ENCODE results near the gene CLUH.

The CLUH gene

GRCh38 chr17:2716649-2717048, 5.1 kb upstream of the CLUH start (continued):
- no peak for TF ChIP-seq PATZ1 (tag by site-specific recombination; IDR thresholded peaks at IDR 0.05)

- CTCF ChIA-PET, result interaction anchor here (0.7 to 1.3 kb wide), 4 partner anchors 11 to 327 kb away, joined by 3 to 4 read pairs (median 3); no protein-coding TSS in a partner anchor
- Histone ChIP-seq H3K4me1 (ENCODE audit: control insufficient read depth, insufficient read depth, low read length) (peaks cover 11% of the 10 kb centered on the region), H3K4me3 (ENCODE audit: low read depth, low read length) (no peak overlapping the region), H3K9me3 (ENCODE audit: control insufficient read depth, insufficient read depth, low read depth, low read length) (no peaks in the 10 kb centered on the region), H3K27ac (ENCODE audit: extremely low read depth, low read depth, low read length) (no peak overlapping the region), H3K36me3 (ENCODE audit: control insufficient read depth in 2 of 2, insufficient read depth in 1 of 2, low read length in 2 of 2) (no peaks in the 10 kb centered on the region)
- no peak for TF ChIP-seq GLIS2 (tag by site-specific recombination; IDR thresholded peaks at IDR 0.05)
- TF ChIP-seq PRDM1 (tag by site-specific recombination; IDR thresholded peaks at IDR 0.05), result no peak
- no peak for TF ChIP-seq GFI1B (tag by site-specific recombination; IDR thresholded peaks at IDR 0.05)
- no peak for TF ChIP-seq HIC1 (tag by site-specific recombination; IDR thresholded peaks at IDR 0.05)
- TF ChIP-seq SALL2 (tag by site-specific recombination; IDR thresholded peaks at IDR 0.05; ENCODE audit: borderline replicate concordance), result no peak
- POLR2A ChIA-PET, result interaction anchor here (0.6 to 1.2 kb wide), 2 partner anchors 49 to 118 kb away, joined by 3 to 5 read pairs; no protein-coding TSS in a partner anchor
Measured at GRCh38 chr17:2713881-2714280, 2.3 kb upstream of the CLUH start.

GRCh38 chr17:2712300-2713043, 908 bp upstream of the CLUH start:
- no peak overlapping the region; the same call in 1 of the 2 replicates for H3K4me3 ChIP-seq (ENCODE audit: low read depth, low read length)

GRCh38 chr17:2710803-2711607, 559 bp downstream of the CLUH start:
- H3K36me3 ChIP-seq (ENCODE audit: control insufficient read depth in 2 of 2, insufficient read depth in 1 of 2, low read length in 2 of 2), result no peaks in the 10 kb centered on the region
- ChIA-PET POLR2A (interaction anchor here (1.1 to 2.1 kb wide), 2 partner anchors 81 to 118 kb away, joined by 3 to 7 read pairs; partner anchors contain the start of gene PAFAH1B1), CTCF (interaction anchor here (0.6 to 1.2 kb wide), 4 partner anchors 35 to 265 kb away, joined by 3 to 4 read pairs (median 3); no protein-coding TSS in a partner anchor)
- H3K27ac ChIP-seq (ENCODE audit: extremely low read depth, low read depth, low read length), result peak overlapping the region; percentile 63; the same call in 1 of the 2 replicates
- H3K4me1 ChIP-seq (ENCODE audit: control insufficient read depth, insufficient read depth, low read length), result peaks cover 9% of the 10 kb centered on the region
- H3K9me3 ChIP-seq (ENCODE audit: control insufficient read depth, insufficient read depth, low read depth, low read length), result no peaks in the 10 kb centered on the region
- peak overlapping the region; percentile 73 for H3K4me3 ChIP-seq (ENCODE audit: low read depth, low read length)
- TF ChIP-seq FEZF1 (tag by site-specific recombination; IDR thresholded peaks at IDR 0.05) (no peak), ZNF202 (tag by site-specific recombination; IDR thresholded peaks at IDR 0.05; ENCODE audit: borderline replicate concordance) (no peak), ZNF169 (tag by site-specific recombination; IDR thresholded peaks at IDR 0.05) (no peak), ZNF654 (tag by site-specific recombination; IDR thresholded peaks at IDR 0.05; ENCODE audit: low read depth) (no peak), ZNF37A (tag by site-specific recombination; IDR thresholded peaks at IDR 0.05) (no peak), ZFP69B (tag by site-specific recombination; IDR thresholded peaks at IDR 0.05) (no peak), ZNF239 (tag by site-specific recombination; IDR thresholded peaks at IDR 0.05) (no peak), ZNF76 (tag by site-specific recombination; IDR thresholded peaks at IDR 0.05; ENCODE audit: borderline replicate concordance, low read depth) (peak; percentile 69; the same call in 1 of the 2 replicates), HIC1 (tag by site-specific recombination; IDR thresholded peaks at IDR 0.05) (peak; percentile 26; the same call in 1 of the 2 replicates), ZNF670 (tag by site-specific recombination; IDR thresholded peaks at IDR 0.05; ENCODE audit: low read depth) (no peak), KLF8 (tag by site-specific recombination; IDR thresholded peaks at IDR 0.05) (peak; percentile 41; the same call in 1 of the 2 replicates)

More at GRCh38 chr17:2712300-2713043, 908 bp upstream of the CLUH start:
- no peaks in the 10 kb centered on the region for H3K9me3 ChIP-seq (ENCODE audit: control insufficient read depth, insufficient read depth, low read depth, low read length)
- H3K4me1 ChIP-seq (ENCODE audit: control insufficient read depth, insufficient read depth, low read length), result peaks cover 9% of the 10 kb centered on the region
- H3K36me3 ChIP-seq (ENCODE audit: control insufficient read depth in 2 of 2, insufficient read depth in 1 of 2, low read length in 2 of 2), result no peaks in the 10 kb centered on the region
- TF ChIP-seq PBX3 (CRISPR knock-in tag; IDR thresholded peaks at IDR 0.05) (0 out of 2 replicates have a peak, but pooled peaks have one; percentile 29), ZNF629 (tag by site-specific recombination; IDR thresholded peaks at IDR 0.05) (no peak)
- CTCF ChIA-PET, result no interaction called here
- POLR2A ChIA-PET, result interaction anchor here (0.6 kb wide), 1 partner anchor 667 kb away, joined by 6 read pairs; no protein-coding TSS in a partner anchor
- peak overlapping the region; percentile 63; the same call in 1 of the 2 replicates for H3K27ac ChIP-seq (ENCODE audit: extremely low read depth, low read depth, low read length)
